Smooth muscle cell (in vitro differentiated cells): ENCODE data around the gene BMPR1B. TPM values are rescaled to one million over a fixed set of nuclear protein-coding genes. Genes with fewer than 3 reads are reported as not detected.

Source experiments
- DNase-seq: peaks from one replicate; lab custom pipeline; 2025; ENCODE audit not compliant: unreplicated experiment; lab: John Stamatoyannopoulos, UW
- H2AFZ ChIP-seq: fragments of 200-600 bp; sonication (generic); 2 replicates; pipeline ENCODE4 v1.6.0; 2016; ENCODE audit warnings: antibody characterized with exemption, low read depth, mild to moderate bottlenecking
- H3F3A ChIP-seq: fragments of 200-600 bp; sonication (generic); 2 replicates; pipeline ENCODE4 v1.6.0; 2017; ENCODE audit warnings: antibody characterized with exemption, low read depth
- H3K27ac ChIP-seq: fragments of 200-600 bp; sonication (generic); 2 replicates; pipeline ENCODE4 v1.5.1; 2016; ENCODE audit warnings: low read depth, mild to moderate bottlenecking
- H3K27me3 ChIP-seq: fragments of 200-600 bp; sonication (generic); 2 replicates; pipeline ENCODE4 v1.6.1; 2016; ENCODE audit warnings: low read depth, mild to moderate bottlenecking
- H3K36me3 ChIP-seq: fragments of 200-600 bp; sonication (generic); 2 replicates; pipeline ENCODE4 v1.5.1; 2016; ENCODE audit warnings: low read depth
- H3K4me1 ChIP-seq: fragments of 200-600 bp; sonication (generic); 2 replicates; pipeline ENCODE4 v1.5.1; 2016; ENCODE audit warnings: low read depth
- H3K4me2 ChIP-seq: fragments of 200-600 bp; sonication (generic); 2 replicates; pipeline ENCODE4 v1.6.0; 2016; ENCODE audit warnings: mild to moderate bottlenecking
- H3K4me3 ChIP-seq: fragments of 200-600 bp; sonication (generic); 2 replicates; pipeline ENCODE4 v1.5.1; 2016; ENCODE audit warnings: mild to moderate bottlenecking
- H3K79me2 ChIP-seq: fragments of 200-600 bp; sonication (generic); 2 replicates; pipeline ENCODE4 v1.6.0; 2016; ENCODE audit warnings: low read depth, mild to moderate bottlenecking
- H3K9ac ChIP-seq: fragments of 200-600 bp; sonication (generic); 2 replicates; pipeline ENCODE4 v1.6.0; 2016; ENCODE audit warnings: low read depth
- H3K9me3 ChIP-seq: fragments of 200-600 bp; sonication (generic); replicated peaks from 2 replicates; pipeline ENCODE4 v1.5.1; 2016; ENCODE audit warnings: low read depth
- H4K20me1 ChIP-seq: fragments of 200-600 bp; sonication (generic); 2 replicates; pipeline ENCODE4 v1.6.0; 2016; ENCODE audit warnings: low read depth
- WGBS: methylation state at CpG from one replicate; pipeline ENCODE4 v1.1.7; 2016; ENCODE audit warnings: low lambda C conversion rate; 5-methylcytosine and 5-hydroxymethylcytosine counted together
- polyA plus RNA-seq: library from polyadenylated mRNA; unstranded; fragments of >200 nt; fragmentation: Nextera tagmentation; extraction: Ambion mirVana; gene quantifications from 2 replicates; pipeline ENCODE4 v1.2.1, GENCODE V29; 2016
- total RNA-seq: library from RNA; depleted of rRNA; stranded (reverse); fragments of >200 nt; gene quantifications from 2 replicates; pipeline ENCODE4 v1.2.3, GENCODE V29; 2014
- TF ChIP-seq, protein P1 (sequence below): fragments of 200-600 bp; sonication (generic); IDR thresholded peaks from 2 replicates; pipeline ENCODE4 v1.5.1; 2017; ENCODE audit warnings: borderline replicate concordance, mild to moderate bottlenecking, antibody characterized with exemption; ENCODE audit not compliant: insufficient read depth, poor library complexity, severe bottlenecking

The BMPR1B gene
- total and polyA plus RNA-seq, 2 experiments from 2014 or later = 0.03 to 1.2 TPM

DNA sequence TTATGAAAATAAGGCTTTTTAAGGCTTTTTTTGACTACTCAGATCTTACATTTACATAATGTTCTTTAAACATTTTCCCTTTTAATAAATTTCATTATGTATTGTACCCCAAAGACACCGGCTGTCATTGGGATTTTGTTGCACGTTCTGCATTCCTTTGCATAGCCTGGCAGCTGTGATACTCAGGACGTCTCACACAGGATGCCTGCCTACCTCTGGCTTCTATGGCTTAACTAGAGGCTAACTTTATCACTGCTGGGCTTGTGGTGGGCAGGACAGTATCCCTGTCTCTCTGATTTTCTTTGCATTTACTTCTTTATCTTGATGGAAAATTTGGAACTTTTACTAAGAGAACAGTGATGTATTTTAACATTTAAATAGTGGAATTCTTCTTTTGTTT is 147.8 kb downstream of the BMPR1B start:
- Histone ChIP-seq H3K4me3 (no peak overlapping the region), H3K27ac (no peak overlapping the region), H3K4me2 (no peak overlapping the region), H3K4me1 (no peaks in the 10 kb centered on the region), H3K9ac (no peak overlapping the region), H3K9me3 (no peaks in the 10 kb centered on the region), H3F3A (no peaks in the 10 kb centered on the region), H4K20me1 (no peaks in the 10 kb centered on the region), H3K79me2 (no peaks in the 10 kb centered on the region), H3K27me3 (no peaks in the 10 kb centered on the region), H3K36me3 (no peaks in the 10 kb centered on the region), H2AFZ (no peak overlapping the region)
- 48% methylated on average over 3 of the region's 3 CpGs for WGBS
- TF ChIP-seq, protein P1, sequence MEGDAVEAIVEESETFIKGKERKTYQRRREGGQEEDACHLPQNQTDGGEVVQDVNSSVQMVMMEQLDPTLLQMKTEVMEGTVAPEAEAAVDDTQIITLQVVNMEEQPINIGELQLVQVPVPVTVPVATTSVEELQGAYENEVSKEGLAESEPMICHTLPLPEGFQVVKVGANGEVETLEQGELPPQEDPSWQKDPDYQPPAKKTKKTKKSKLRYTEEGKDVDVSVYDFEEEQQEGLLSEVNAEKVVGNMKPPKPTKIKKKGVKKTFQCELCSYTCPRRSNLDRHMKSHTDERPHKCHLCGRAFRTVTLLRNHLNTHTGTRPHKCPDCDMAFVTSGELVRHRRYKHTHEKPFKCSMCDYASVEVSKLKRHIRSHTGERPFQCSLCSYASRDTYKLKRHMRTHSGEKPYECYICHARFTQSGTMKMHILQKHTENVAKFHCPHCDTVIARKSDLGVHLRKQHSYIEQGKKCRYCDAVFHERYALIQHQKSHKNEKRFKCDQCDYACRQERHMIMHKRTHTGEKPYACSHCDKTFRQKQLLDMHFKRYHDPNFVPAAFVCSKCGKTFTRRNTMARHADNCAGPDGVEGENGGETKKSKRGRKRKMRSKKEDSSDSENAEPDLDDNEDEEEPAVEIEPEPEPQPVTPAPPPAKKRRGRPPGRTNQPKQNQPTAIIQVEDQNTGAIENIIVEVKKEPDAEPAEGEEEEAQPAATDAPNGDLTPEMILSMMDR = no peak
- no peak for DNase-seq

DNA sequence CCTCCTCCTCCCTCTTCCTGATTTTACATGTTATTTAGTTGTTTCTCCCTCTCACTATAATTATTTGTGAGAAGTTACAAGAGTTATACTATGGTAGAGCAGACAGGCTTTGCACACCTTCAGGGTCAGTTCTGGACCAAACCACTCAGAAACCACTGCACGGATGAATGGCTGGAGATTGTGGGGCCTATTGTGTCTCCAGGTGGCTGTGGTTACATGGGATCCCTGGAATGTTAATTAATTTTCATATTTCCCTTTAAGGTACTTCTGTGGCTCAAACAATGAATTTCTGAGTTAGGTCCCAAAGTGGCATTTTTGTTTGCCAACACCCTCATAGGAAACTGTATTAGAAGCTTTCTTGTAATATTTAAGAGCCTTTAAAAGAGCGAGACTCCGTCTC is 151.9 kb downstream of the BMPR1B start:
- Histone ChIP-seq H4K20me1 (no peaks in the 10 kb centered on the region), H3K4me2 (no peak overlapping the region), H3K36me3 (no peaks in the 10 kb centered on the region), H3K4me3 (no peak overlapping the region), H3K9me3 (no peaks in the 10 kb centered on the region), H3F3A (no peaks in the 10 kb centered on the region), H3K27me3 (no peaks in the 10 kb centered on the region), H3K9ac (no peak overlapping the region), H3K27ac (no peak overlapping the region), H3K79me2 (no peaks in the 10 kb centered on the region), H2AFZ (no peak overlapping the region), H3K4me1 (peaks cover 6% of the 10 kb centered on the region)
- 95% methylated on average over 3 of the region's 3 CpGs for WGBS
- no peak for DNase-seq
- TF ChIP-seq, protein P1 = no peak

DNA sequence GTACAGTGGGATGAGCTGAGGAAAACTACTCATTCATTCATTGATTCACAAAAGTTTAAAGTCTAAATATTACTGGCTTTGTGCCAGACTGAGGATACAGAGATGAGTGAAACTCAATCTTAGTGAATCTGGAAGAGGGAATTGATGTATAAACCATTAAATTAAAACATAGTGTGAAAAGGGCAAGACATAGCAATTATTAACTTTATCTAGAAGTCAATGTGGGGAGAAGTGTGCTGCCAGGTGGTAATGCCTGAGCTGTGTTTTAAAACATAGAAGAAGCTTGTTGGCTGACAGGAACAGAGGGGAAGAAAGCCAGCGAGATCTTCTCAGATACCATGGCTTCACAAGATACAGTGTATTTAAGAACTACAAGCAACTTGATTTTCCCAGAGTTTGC is 153.4 kb downstream of the BMPR1B start:
- TF ChIP-seq, protein P1 = no peak
- 96% methylated on average over 1 of the region's 1 CpG for WGBS
- H3K79me2 ChIP-seq = no peaks in the 10 kb centered on the region

DNA sequence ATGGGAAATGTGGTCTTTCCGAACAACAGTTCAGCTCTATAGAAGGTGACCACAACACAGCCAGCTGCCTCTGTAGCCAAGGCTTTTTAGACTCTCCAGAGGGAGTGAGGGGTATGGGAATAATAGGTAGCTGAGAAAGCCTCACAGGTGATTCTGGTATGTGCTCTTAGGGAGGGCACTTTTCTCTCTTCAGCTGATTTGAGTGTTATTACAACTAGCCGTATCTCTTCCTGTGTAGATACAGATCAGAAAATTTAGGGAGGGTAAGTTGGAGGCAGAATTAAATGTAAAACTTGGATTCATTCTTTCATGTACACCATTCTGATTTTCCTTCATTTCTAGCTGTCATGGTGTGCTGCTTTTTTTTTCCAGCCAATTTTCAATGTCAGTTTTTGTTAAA is 154.9 kb downstream of the BMPR1B start:
- H3K36me3 ChIP-seq = no peaks in the 10 kb centered on the region
- H3K27ac ChIP-seq = no peak overlapping the region
- H4K20me1 ChIP-seq = no peaks in the 10 kb centered on the region
- H3F3A ChIP-seq = no peaks in the 10 kb centered on the region
- no peaks in the 10 kb centered on the region for H3K79me2 ChIP-seq
- H3K4me1 ChIP-seq = peaks cover 6% of the 10 kb centered on the region
- TF ChIP-seq, protein P1 = no peak
- no peaks in the 10 kb centered on the region for H3K27me3 ChIP-seq
- no peak overlapping the region for H3K9ac ChIP-seq
- no peak overlapping the region for H3K4me2 ChIP-seq
- DNase-seq = no peak
- no peaks in the 10 kb centered on the region for H3K9me3 ChIP-seq
- WGBS = 92% methylated on average over 2 of the region's 2 CpGs
- H2AFZ ChIP-seq = no peak overlapping the region
- no peak overlapping the region for H3K4me3 ChIP-seq

More for the DNA sequence above, 153.4 kb downstream of the BMPR1B start:
- no peak for DNase-seq
- Histone ChIP-seq H3K27ac (no peak overlapping the region), H3K9ac (no peak overlapping the region), H3K4me1 (peaks cover 6% of the 10 kb centered on the region), H2AFZ (no peak overlapping the region), H3K4me3 (no peak overlapping the region), H3K4me2 (no peak overlapping the region), H3K36me3 (no peaks in the 10 kb centered on the region), H4K20me1 (no peaks in the 10 kb centered on the region), H3K27me3 (no peaks in the 10 kb centered on the region), H3F3A (no peaks in the 10 kb centered on the region), H3K9me3 (no peaks in the 10 kb centered on the region)
